ENCODE data around the gene ADRA2A. TPM values are rescaled to one million over a fixed set of nuclear protein-coding genes. Genes with fewer than 3 reads are reported as not detected.

The ADRA2A gene
- total and polyA plus RNA-seq, 11 donors, result 0.19 to 3.9 (median 0.44) TPM

GRCh38 chr10:111079241-111079760 is 2.5 kb downstream of the ADRA2A start:
- Histone ChIP-seq H3K27me3 (peaks cover 19 to 69% (median 51%) of the 10 kb centered on the region in 9 donors), H3K9me3 (no peaks in the 10 kb centered on the region), H3K27ac (no peak overlapping the region), H3K4me1 (peaks cover 5 to 37% (median 24%) of the 10 kb centered on the region in 12 donors), H3K4me3 (peak overlapping the region in 3 of 12 donors; percentile 15 to 24 (median 19)), H3K36me3 (no peaks in the 10 kb centered on the region)
- intact Hi-C loops (cut with DNase I), result loop anchor here in 7 of 10 donors (5.0 to 10.0 kb wide), 8 partner anchors 246 to 1058 kb away; no protein-coding TSS in a partner anchor
- WGBS, 4 donors, result 58 to 77% (median 60%) methylated on average over 25 to 28 of the region's 28 CpGs
- DNase-seq (no peak), ATAC-seq (no peak)
- TF ChIP-seq POLR2A (IDR thresholded peaks at IDR 0.05) (no peak), CTCF (IDR thresholded peaks at IDR 0.05) (no peak)

GRCh38 chr10:111079781-111080180 is 3.0 kb downstream of the ADRA2A start:
- no peak for ATAC-seq
- DNase-seq, result no peak
- TF ChIP-seq POLR2A (IDR thresholded peaks at IDR 0.05) (no peak), CTCF (IDR thresholded peaks at IDR 0.05) (no peak)

GRCh38 chr10:111080224-111080623 is 3.4 kb downstream of the ADRA2A start:
- no peaks in the 10 kb centered on the region for H3K36me3 ChIP-seq
- ATAC-seq (no peak), DNase-seq (no peak)
- H3K4me1 ChIP-seq, result peaks cover 5 to 37% (median 24%) of the 10 kb centered on the region in 12 donors
- 68 to 83% (median 76%) methylated on average over 2 of the region's 2 CpGs for WGBS, 4 donors
- peaks cover 18 to 61% (median 42%) of the 10 kb centered on the region in 9 donors for H3K27me3 ChIP-seq
- H3K27ac ChIP-seq, result no peak overlapping the region
- TF ChIP-seq CTCF (IDR thresholded peaks at IDR 0.05) (no peak), POLR2A (IDR thresholded peaks at IDR 0.05) (no peak)
- H3K9me3 ChIP-seq, result no peaks in the 10 kb centered on the region
- intact Hi-C loops (cut with DNase I), result no loop called here
- H3K4me3 ChIP-seq, result peak overlapping the region in 1 of 12 donors; percentile 4

More at GRCh38 chr10:111079781-111080180, 3.0 kb downstream of the ADRA2A start:
- H3K9me3 ChIP-seq, result no peaks in the 10 kb centered on the region
- H3K4me3 ChIP-seq, result peak overlapping the region in 1 of 12 donors; percentile 19
- no peak overlapping the region for H3K27ac ChIP-seq
- no peaks in the 10 kb centered on the region for H3K36me3 ChIP-seq
- peaks cover 19 to 64% (median 46%) of the 10 kb centered on the region in 9 donors for H3K27me3 ChIP-seq
- peaks cover 5 to 37% (median 24%) of the 10 kb centered on the region in 12 donors for H3K4me1 ChIP-seq
- WGBS, 4 donors, result 46 to 61% (median 58%) methylated on average over 5 of the region's 5 CpGs
- intact Hi-C loops (cut with DNase I), result loop anchor here in 7 of 10 donors (5.0 to 10.0 kb wide), 8 partner anchors 245 to 1058 kb away; no protein-coding TSS in a partner anchor

GRCh38 chr10:111081595-111081994 is 4.8 kb downstream of the ADRA2A start:
- no peak for ATAC-seq
- H3K4me3 ChIP-seq, result no peak overlapping the region
- no peak for TF ChIP-seq CTCF (IDR thresholded peaks at IDR 0.05)
- TF ChIP-seq POLR2A (IDR thresholded peaks at IDR 0.05), result no peak
- H3K27me3 ChIP-seq, result peaks cover 16 to 48% (median 28%) of the 10 kb centered on the region in 9 donors
- intact Hi-C loops (cut with DNase I), result no loop called here
- H3K9me3 ChIP-seq, result no peaks in the 10 kb centered on the region
- DNase-seq, result no peak
- H3K36me3 ChIP-seq, result no peaks in the 10 kb centered on the region
- 92 to 93% (median 92%) methylated on average over 6 of the region's 6 CpGs for WGBS, 4 donors
- no peak overlapping the region for H3K27ac ChIP-seq
- H3K4me1 ChIP-seq, result peaks cover 1 to 26% (median 16%) of the 10 kb centered on the region in 12 donors

All from heart left ventricle (tissue), 16 donors.